HG02642 (cell line): ENCODE measurements around the gene SF3B3.
"Not testable (repeated sequence)": the region's sequence is repeated elsewhere in the genome, so short reads cannot be mapped to it uniquely, and the experiment has no call there.

Experiments
- ATAC-seq: cut with Tn5 transposase; IDR thresholded peaks from one replicate; pipeline ENCODE4 v1.9.1; 2021; ENCODE audit warnings: mild to moderate bottlenecking; ENCODE audit not compliant: unreplicated experiment, poor library complexity

SF3B3 gene

GRCh38 chr16:70510216-70510615 is 13.4 kb upstream of the SF3B3 start:
- ATAC-seq: no peak

- no peak for ATAC-seq
Measured at GRCh38 chr16:70511833-70512232, 11.8 kb upstream of the SF3B3 start.

GRCh38 chr16:70512456-70512855 is 11.2 kb upstream of the SF3B3 start:
- ATAC-seq: no peak

GRCh38 chr16:70520612-70521297 is 2.9 kb upstream of the SF3B3 start:
- no peak for ATAC-seq

GRCh38 chr16:70522216-70523075 is 1.2 kb upstream of the SF3B3 start:
- no peak for ATAC-seq

GRCh38 chr16:70523076-70523742 is 407 bp upstream of the SF3B3 start, which contains the start of gene COG4:
Gene COG4, minus strand, starts transcription at chr16:70523554. Its CDS starts 11 bp downstream, at chr16:70523543.
- peak; percentile 77 for ATAC-seq

- ATAC-seq: peak; percentile 15
Measured at GRCh38 chr16:70524399-70524825, 796 bp downstream of the SF3B3 start.

- no peak for ATAC-seq
Measured at GRCh38 chr16:70526403-70526802, 2.8 kb downstream of the SF3B3 start.

GRCh38 chr16:70527315-70527996 is 3.8 kb downstream of the SF3B3 start:
- ATAC-seq: no peak

- no peak for ATAC-seq
Measured at GRCh38 chr16:70529051-70529777, 5.6 kb downstream of the SF3B3 start.

- ATAC-seq: not testable (repeated sequence)
Measured at GRCh38 chr16:70529954-70530353, 6.3 kb downstream of the SF3B3 start.

GRCh38 chr16:70534971-70535370 is 11.4 kb downstream of the SF3B3 start:
- no peak for ATAC-seq

GRCh38 chr16:70540994-70541393 is 17.4 kb downstream of the SF3B3 start:
- ATAC-seq: no peak

GRCh38 chr16:70544548-70544947 is 20.9 kb downstream of the SF3B3 start:
- ATAC-seq: no peak

- no peak for ATAC-seq
Measured at GRCh38 chr16:70548936-70549335, 25.3 kb downstream of the SF3B3 start.

- no peak for ATAC-seq
Measured at GRCh38 chr16:70550082-70550481, 26.5 kb downstream of the SF3B3 start.

GRCh38 chr16:70551788-70552187 is 28.2 kb downstream of the SF3B3 start:
- ATAC-seq: no peak

- ATAC-seq: no peak
Measured at GRCh38 chr16:70552675-70553074, 29.1 kb downstream of the SF3B3 start.

GRCh38 chr16:70553645-70554044 is 30.0 kb downstream of the SF3B3 start:
- no peak for ATAC-seq

GRCh38 chr16:70556063-70556462 is 32.4 kb downstream of the SF3B3 start:
- ATAC-seq: no peak
